SK-N-MC (cell line): ENCODE measurements around the gene CARMIL1.

Experiments used
- EZH2 ChIP-seq: fragments of 200-600 bp; sonication (generic); IDR thresholded peaks from one replicate; pipeline ENCODE4 v1.6.1; 2017; ENCODE audit warnings: antibody characterized with exemption
- FOXP2 ChIP-seq: optimal IDR thresholded peaks from 2 replicates; pipeline ENCODE3; 2011; ENCODE audit warnings: mild to moderate bottlenecking, moderate library complexity; ENCODE audit not compliant: insufficient read depth; ENCODE audit errors: extremely low read length, control extremely low read depth
- POLR2AphosphoS5 ChIP-seq: IDR thresholded peaks from 2 replicates; pipeline ENCODE4 v1.6.1; 2012; ENCODE audit warnings: mild to moderate bottlenecking, low read depth, low read length, borderline replicate concordance

DNA sequence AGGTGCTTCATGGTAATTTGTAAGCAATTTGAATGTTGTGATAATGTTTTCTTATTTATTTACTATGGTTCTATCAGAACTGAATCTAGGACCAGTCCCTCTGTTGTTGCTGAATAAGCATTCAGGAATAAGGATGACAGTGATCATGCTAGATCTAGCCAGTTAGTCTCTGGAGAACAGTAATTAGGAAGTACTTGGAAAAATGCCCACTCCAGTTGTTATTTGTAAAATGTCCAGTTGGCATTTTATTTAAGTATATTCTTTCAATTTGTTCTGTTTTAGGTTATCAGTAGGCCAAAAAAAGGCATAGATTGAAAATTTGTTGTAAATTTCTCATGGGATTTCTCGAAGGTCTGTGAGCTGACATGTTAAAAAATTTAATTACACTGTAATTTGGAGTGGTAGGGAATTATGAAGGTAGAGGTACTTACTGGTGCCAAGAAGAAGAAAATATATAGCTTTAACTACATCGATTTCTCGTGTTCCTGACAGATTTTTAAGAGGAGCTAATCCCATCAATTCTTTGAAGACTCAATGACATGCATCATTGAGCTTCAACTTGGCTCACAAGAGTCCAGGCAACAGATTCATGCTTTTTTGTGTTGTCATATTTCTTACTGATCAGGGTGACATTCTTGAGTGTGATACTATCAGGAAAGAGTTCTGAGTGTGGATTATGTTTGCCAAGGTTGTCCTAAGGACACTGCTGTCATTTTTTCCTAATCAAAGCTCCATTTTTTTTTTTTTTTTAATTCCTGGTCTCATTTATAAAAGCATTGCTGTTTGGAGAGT is 177.3 kb downstream of the CARMIL1 start:
- TF ChIP-seq EZH2 (no peak), POLR2AphosphoS5 (no peak), FOXP2 (no peak)
